ENCODE results near the gene BCL2L15. TPM values are rescaled to one million over a fixed set of nuclear protein-coding genes. Genes with fewer than 3 reads are reported as not detected.
A peak's percentile ranks its signal among the peaks of the same experiment; 100 is the strongest.

The BCL2L15 gene
- total RNA-seq, 2 experiments from 2014 or later: 1.2 to 1.5 TPM

- Histone ChIP-seq H3K36me3 (ENCODE audit: insufficient read depth, low read length) (peaks cover 71% of the 10 kb centered on the region), H3K27ac (ENCODE audit: low read depth in 1 of 2, low read length in 2 of 2) (no peak overlapping the region), H3K4me3 (ENCODE audit: low read length) (no peak overlapping the region), H3K27me3 (ENCODE audit: control insufficient read depth in 1 of 2, insufficient read depth in 2 of 2, low read length in 2 of 2) (no peaks in the 10 kb centered on the region), H3K9me3 (ENCODE audit: control insufficient read depth in 1 of 2, insufficient read depth in 1 of 2, low read length in 2 of 2) (no peaks in the 10 kb centered on the region), H3K4me1 (ENCODE audit: insufficient read depth, low read length) (peaks cover 24% of the 10 kb centered on the region)
- H3K27me3 Mint-ChIP-seq: no peaks in the 10 kb centered on the region
- POLR2A ChIA-PET: interaction anchor here (0.6 to 0.7 kb wide), 2 partner anchors 32 to 447 kb away, joined by 3 to 4 read pairs; no protein-coding TSS in a partner anchor
- no peak for DNase-seq
- CTCF ChIA-PET: interaction anchor here (1.3 kb wide), 1 partner anchor 47 kb away, joined by 3 read pairs; no protein-coding TSS in a partner anchor
- no peak for ATAC-seq (ENCODE audit: poor library complexity)
- TF ChIP-seq, protein P1, sequence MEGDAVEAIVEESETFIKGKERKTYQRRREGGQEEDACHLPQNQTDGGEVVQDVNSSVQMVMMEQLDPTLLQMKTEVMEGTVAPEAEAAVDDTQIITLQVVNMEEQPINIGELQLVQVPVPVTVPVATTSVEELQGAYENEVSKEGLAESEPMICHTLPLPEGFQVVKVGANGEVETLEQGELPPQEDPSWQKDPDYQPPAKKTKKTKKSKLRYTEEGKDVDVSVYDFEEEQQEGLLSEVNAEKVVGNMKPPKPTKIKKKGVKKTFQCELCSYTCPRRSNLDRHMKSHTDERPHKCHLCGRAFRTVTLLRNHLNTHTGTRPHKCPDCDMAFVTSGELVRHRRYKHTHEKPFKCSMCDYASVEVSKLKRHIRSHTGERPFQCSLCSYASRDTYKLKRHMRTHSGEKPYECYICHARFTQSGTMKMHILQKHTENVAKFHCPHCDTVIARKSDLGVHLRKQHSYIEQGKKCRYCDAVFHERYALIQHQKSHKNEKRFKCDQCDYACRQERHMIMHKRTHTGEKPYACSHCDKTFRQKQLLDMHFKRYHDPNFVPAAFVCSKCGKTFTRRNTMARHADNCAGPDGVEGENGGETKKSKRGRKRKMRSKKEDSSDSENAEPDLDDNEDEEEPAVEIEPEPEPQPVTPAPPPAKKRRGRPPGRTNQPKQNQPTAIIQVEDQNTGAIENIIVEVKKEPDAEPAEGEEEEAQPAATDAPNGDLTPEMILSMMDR (IDR thresholded peaks at IDR 0.05): no peak
- no peaks in the 10 kb centered on the region for H3K9me3 Mint-ChIP-seq
- H3K27ac Mint-ChIP-seq: no peak overlapping the region
- peaks cover 47% of the 10 kb centered on the region for H3K4me1 Mint-ChIP-seq (ENCODE audit: low read depth)
- intact Hi-C loops (cut with DNase I, micrococcal nuclease): no loop called here
- no peak overlapping the region for H3K4me3 Mint-ChIP-seq
- H3K36me3 Mint-ChIP-seq (ENCODE audit: low read depth): peaks cover 92% of the 10 kb centered on the region
Measured at GRCh38 chr1:113899111-113899510, 11.7 kb upstream of the BCL2L15 start.

GRCh38 chr1:113898241-113898814 lies 10.9 kb upstream of the BCL2L15 start:
- Mint-ChIP-seq H3K9me3 (no peaks in the 10 kb centered on the region), H3K36me3 (ENCODE audit: low read depth) (peaks cover 96% of the 10 kb centered on the region), H3K4me3 (no peak overlapping the region), H3K27ac (peak overlapping the region; percentile 19), H3K27me3 (no peaks in the 10 kb centered on the region), H3K4me1 (ENCODE audit: low read depth) (peaks cover 39% of the 10 kb centered on the region)
- ATAC-seq (ENCODE audit: poor library complexity) (no peak), DNase-seq (no peak)
- CTCF ChIA-PET: interaction anchor here (1.3 kb wide), 1 partner anchor 48 kb away, joined by 3 read pairs; no protein-coding TSS in a partner anchor
- no peaks in the 10 kb centered on the region for H3K9me3 ChIP-seq (ENCODE audit: control insufficient read depth in 1 of 2, insufficient read depth in 1 of 2, low read length in 2 of 2)
- TF ChIP-seq, protein P1 (IDR thresholded peaks at IDR 0.05): no peak
- intact Hi-C loops (cut with DNase I, micrococcal nuclease): no loop called here
- no peaks in the 10 kb centered on the region for H3K27me3 ChIP-seq (ENCODE audit: control insufficient read depth in 1 of 2, insufficient read depth in 2 of 2, low read length in 2 of 2)
- H3K4me1 ChIP-seq (ENCODE audit: insufficient read depth, low read length): peaks cover 17% of the 10 kb centered on the region
- no peak overlapping the region for H3K27ac ChIP-seq (ENCODE audit: low read depth in 1 of 2, low read length in 2 of 2)
- POLR2A ChIA-PET: interaction anchor here (1.3 kb wide), 1 partner anchor 26 kb away, joined by 3 read pairs; no protein-coding TSS in a partner anchor
- peaks cover 77% of the 10 kb centered on the region for H3K36me3 ChIP-seq (ENCODE audit: insufficient read depth, low read length)
- no peak overlapping the region for H3K4me3 ChIP-seq (ENCODE audit: low read length)

DNA sequence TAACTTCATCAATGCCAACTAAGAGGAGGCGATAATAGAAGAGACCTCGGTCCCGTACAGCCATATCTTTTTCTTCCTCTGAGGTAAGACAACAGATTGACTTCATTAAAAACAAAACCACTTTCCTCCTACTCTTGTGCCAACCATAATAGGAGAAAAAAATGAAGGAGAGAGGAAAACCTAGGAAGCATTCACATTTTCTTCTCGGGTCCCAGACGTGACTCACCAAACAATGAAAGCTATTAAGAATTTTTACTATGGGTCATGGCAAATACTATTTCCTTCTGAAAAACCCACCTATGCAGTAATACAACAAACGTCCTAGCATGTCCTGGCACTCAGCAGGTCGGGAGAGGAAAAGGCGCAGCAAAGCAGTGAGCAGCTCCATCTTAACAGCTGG lies 8.6 kb upstream of the BCL2L15 start:
- TF ChIP-seq, protein P1 (IDR thresholded peaks at IDR 0.05): no peak
- ATAC-seq (ENCODE audit: poor library complexity) (no peak), DNase-seq (no peak)
- H3K27ac Mint-ChIP-seq: peak overlapping the region; percentile 5
- intact Hi-C loops (cut with DNase I, micrococcal nuclease): no loop called here
- Histone ChIP-seq H3K9me3 (ENCODE audit: control insufficient read depth in 1 of 2, insufficient read depth in 1 of 2, low read length in 2 of 2) (no peaks in the 10 kb centered on the region), H3K4me3 (ENCODE audit: low read length) (no peak overlapping the region), H3K27ac (ENCODE audit: low read depth in 1 of 2, low read length in 2 of 2) (no peak overlapping the region), H3K36me3 (ENCODE audit: insufficient read depth, low read length) (peaks cover 67% of the 10 kb centered on the region), H3K4me1 (ENCODE audit: insufficient read depth, low read length) (no peaks in the 10 kb centered on the region), H3K27me3 (ENCODE audit: control insufficient read depth in 1 of 2, insufficient read depth in 2 of 2, low read length in 2 of 2) (no peaks in the 10 kb centered on the region)
- no peaks in the 10 kb centered on the region for H3K9me3 Mint-ChIP-seq
- POLR2A ChIA-PET: interaction anchor here (2.2 kb wide), 1 partner anchor 8 kb away, joined by 8 read pairs; the partner anchor contains the start of gene AP4B1
- peaks cover 16% of the 10 kb centered on the region for H3K4me1 Mint-ChIP-seq (ENCODE audit: low read depth)
- no peaks in the 10 kb centered on the region for H3K27me3 Mint-ChIP-seq
- CTCF ChIA-PET: interaction anchor here (1.2 kb wide), 1 partner anchor 34 kb away, joined by 3 read pairs; the partner anchor contains the start of gene HIPK1
- H3K4me3 Mint-ChIP-seq: no peak overlapping the region
- H3K36me3 Mint-ChIP-seq (ENCODE audit: low read depth): peaks cover 73% of the 10 kb centered on the region
